Measurements from ENCODE around the gene DTD2. TPM values are rescaled to one million over a fixed set of nuclear protein-coding genes. Genes with fewer than 3 reads are reported as not detected.

The DTD2 gene
- total and polyA plus RNA-seq, 2 experiments from 2014 or later = 13.7 to 49.2 TPM

GRCh38 chr14:31401369-31401932, 55.9 kb downstream of the DTD2 start:
- H3K4me2 ChIP-seq = no peak overlapping the region
- DNase-seq (ENCODE audit: low spot score) = no peak
- H3K9me3 ChIP-seq (ENCODE audit: low read depth) = no peaks in the 10 kb centered on the region
- H2AFZ ChIP-seq = no peak overlapping the region
- no peaks in the 10 kb centered on the region for H3K4me1 ChIP-seq (ENCODE audit: insufficient read depth)
- H4K20me1 ChIP-seq (ENCODE audit: insufficient read depth, poor library complexity, severe bottlenecking) = no peaks in the 10 kb centered on the region
- WGBS (ENCODE audit: low lambda C conversion rate, missing lambda C conversion rate) = 99% methylated on average over 3 of the region's 3 CpGs
- H3K79me2 ChIP-seq = peaks cover 22% of the 10 kb centered on the region
- no peaks in the 10 kb centered on the region for H3K27me3 ChIP-seq
- H3K36me3 ChIP-seq (replicated peaks; ENCODE audit: insufficient read depth, low read depth) = peaks cover 3% of the 10 kb centered on the region
- no peak for TF ChIP-seq EZH2 (IDR thresholded peaks at IDR 0.05; ENCODE audit: borderline replicate concordance)
- H3K9me2 ChIP-seq (replicated peaks; ENCODE audit: insufficient read depth) = no peaks in the 10 kb centered on the region
- H3K4me3 ChIP-seq = no peak overlapping the region
- H3K27ac ChIP-seq = no peak overlapping the region

GRCh38 chr14:31400031-31400638, 57.2 kb downstream of the DTD2 start:
- Histone ChIP-seq H2AFZ (no peak overlapping the region), H4K20me1 (ENCODE audit: insufficient read depth, poor library complexity, severe bottlenecking) (no peaks in the 10 kb centered on the region), H3K4me2 (no peak overlapping the region), H3K27ac (no peak overlapping the region), H3K79me2 (peaks cover 22% of the 10 kb centered on the region), H3K4me1 (ENCODE audit: insufficient read depth) (no peaks in the 10 kb centered on the region), H3K4me3 (no peak overlapping the region), H3K36me3 (replicated peaks; ENCODE audit: insufficient read depth, low read depth) (peaks cover 3% of the 10 kb centered on the region), H3K9me2 (replicated peaks; ENCODE audit: insufficient read depth) (no peaks in the 10 kb centered on the region), H3K27me3 (no peaks in the 10 kb centered on the region), H3K9me3 (ENCODE audit: low read depth) (no peaks in the 10 kb centered on the region)
- TF ChIP-seq EZH2 (IDR thresholded peaks at IDR 0.05; ENCODE audit: borderline replicate concordance) (no peak), EZH2phosphoT487 (IDR thresholded peaks at IDR 0.05; ENCODE audit: low read depth, severe bottlenecking, unreplicated experiment) (no peak)
- 96% methylated on average over 5 of the region's 5 CpGs for WGBS (ENCODE audit: low lambda C conversion rate, missing lambda C conversion rate)
- no peak for DNase-seq (ENCODE audit: low spot score)

Other genes with a start within 250 kb of the DTD2 start
- 147 and 159 TPM in 2 replicates for gene HECTD1, start 249.7 kb downstream of the DTD2 start, total RNA-seq
- 45.2 and 48.6 TPM in 2 replicates for gene HECTD1, start 249.7 kb downstream of the DTD2 start, polyA plus RNA-seq
- gene HEATR5A, start 37.0 kb downstream of the DTD2 start, total RNA-seq = 22.2 and 25.3 TPM in 2 replicates
- 14.9 and 17.9 TPM in 2 replicates for gene HEATR5A, start 37.0 kb downstream of the DTD2 start, polyA plus RNA-seq
- not detected in 2 replicates for gene GPR33, start 30.5 kb upstream of the DTD2 start, total RNA-seq
- not detected in 2 replicates for gene GPR33, start 30.5 kb upstream of the DTD2 start, polyA plus RNA-seq
- 14.4 and 14.8 TPM in 2 replicates for gene NUBPL, start 103.9 kb upstream of the DTD2 start, total RNA-seq
- gene NUBPL, start 103.9 kb upstream of the DTD2 start, polyA plus RNA-seq = 7.4 and 12.5 TPM in 2 replicates

Measured in hepatocyte (in vitro differentiated cells).